DMS79 (cell line): ENCODE measurements around the gene DHRS2.

Experiments
- DNase-seq: peaks from one replicate; lab custom pipeline; 2025; lab: John Stamatoyannopoulos, UW

Gene DHRS2

DNA sequence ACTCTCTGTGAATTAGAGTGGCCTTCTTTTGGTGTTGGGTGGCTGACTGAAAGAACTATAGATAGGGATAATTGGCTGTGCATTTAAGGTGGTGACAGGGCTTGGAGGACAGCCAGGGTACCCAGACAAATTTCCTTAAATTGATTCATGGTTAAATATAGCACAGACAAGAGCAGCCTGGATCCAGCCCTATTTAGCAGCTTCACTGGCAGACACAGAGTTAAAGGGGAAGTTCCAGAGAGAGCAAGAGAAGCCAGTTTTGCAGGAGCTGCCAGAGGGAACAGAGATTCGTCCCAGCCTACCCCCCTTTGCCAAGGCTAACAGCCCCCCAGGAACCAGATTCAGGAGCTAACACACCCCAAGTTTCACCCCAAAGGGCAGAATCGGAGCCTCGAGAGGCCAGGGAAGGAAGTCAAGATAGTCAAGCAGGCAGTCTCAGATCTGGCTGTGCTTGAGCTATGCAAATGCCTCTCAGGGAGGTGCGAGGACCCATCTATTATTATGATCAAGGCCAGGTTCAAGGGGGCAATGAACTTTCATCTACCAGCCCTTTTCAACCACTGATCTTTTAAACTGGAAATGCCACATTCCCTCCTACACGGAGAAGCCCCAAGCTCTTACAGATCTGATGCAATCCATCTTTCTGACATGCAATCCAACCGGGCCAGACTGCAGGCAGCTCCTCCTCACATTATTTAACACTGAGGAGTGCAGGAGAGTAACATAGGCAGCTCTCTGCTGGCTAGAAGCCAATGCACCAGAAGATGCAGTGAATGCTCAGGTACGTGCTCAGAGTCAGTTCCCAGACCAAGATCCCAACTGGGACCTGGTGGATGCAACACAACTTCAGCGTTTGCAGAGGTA lies 58.2 kb downstream of the DHRS2 start:
- peak; percentile 93 for DNase-seq
